ENCODE results near the gene LITAF.

GRCh38 chr16:11581678-11582077, 5.0 kb downstream of the LITAF start:
- TF ChIP-seq CTCF (IDR thresholded peaks at IDR 0.05; ENCODE audit: insufficient read depth, low read length, poor library complexity, severe bottlenecking), result no peak
- no peak for TF ChIP-seq EZH2phosphoT487 (conservative IDR thresholded peaks at IDR 0.05; ENCODE audit: low read length)

Measured in SU-DHL-6 (cell line).